ENCODE results near the gene NOVA2.
"Not testable (repeated sequence)": the region's sequence is repeated elsewhere in the genome, so short reads cannot be mapped to it uniquely, and the experiment has no call there.

The NOVA2 gene

DNA sequence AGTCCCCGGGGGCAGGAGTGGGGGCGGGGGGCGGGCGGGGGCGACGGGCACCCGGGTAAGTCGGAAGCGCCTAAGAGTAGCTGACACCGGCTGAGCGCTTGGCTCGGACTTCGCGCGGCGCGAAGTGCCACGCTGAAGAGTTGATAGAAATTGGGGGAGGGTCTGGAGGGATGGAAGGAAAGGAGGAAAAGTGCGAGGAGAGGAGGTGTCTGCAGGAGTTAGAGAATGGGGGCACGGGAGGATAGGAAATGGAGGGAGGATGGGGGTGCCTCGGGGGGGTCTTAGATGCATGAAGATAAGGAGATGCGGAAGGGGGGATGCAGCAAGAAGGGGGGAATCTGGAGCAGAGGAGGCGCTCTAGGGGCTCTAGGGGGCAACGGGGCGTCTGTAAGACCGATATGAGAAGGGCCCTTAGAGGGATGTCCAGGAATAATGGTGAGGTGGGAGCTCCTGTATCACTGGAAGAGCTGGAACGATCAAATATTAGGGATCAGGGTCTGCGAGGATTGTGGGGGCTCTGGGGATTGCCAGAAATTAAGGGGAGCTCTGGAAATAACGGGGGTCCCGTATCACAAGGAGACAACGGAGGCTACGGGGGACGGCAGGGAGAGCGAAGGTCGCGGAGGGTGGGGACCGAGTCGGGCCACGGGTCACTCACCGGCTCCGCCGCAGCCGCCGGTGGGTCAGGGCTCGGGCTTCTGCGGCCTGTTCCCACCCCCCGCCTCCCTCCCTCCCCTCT, 71.6 kb downstream of the NOVA2 start, which contains the start of gene MYPOP:
Gene MYPOP, minus strand, starts transcription at position 702 of the 739 bp plus-strand sequence. CDS start 840 bp downstream, outside the sequence.
- Histone ChIP-seq H3K36me3 (ENCODE audit: control insufficient read depth, insufficient read depth, low read length) (peaks cover 9% of the 10 kb centered on the region), H3K9ac (ENCODE audit: low read length) (peak within 1 kb of the TSS; percentile 90), H3K4me1 (ENCODE audit: control insufficient read depth, insufficient read depth, low read length) (peaks cover 9% of the 10 kb centered on the region), H3K27ac (ENCODE audit: low read depth, low read length) (peak within 1 kb of the TSS; percentile 77), H3K27me3 (ENCODE audit: control insufficient read depth, insufficient read depth, low read length) (no peaks in the 10 kb centered on the region), H3K4me3 (ENCODE audit: low read length) (peak within 1 kb of the TSS; percentile 93)

DNA sequence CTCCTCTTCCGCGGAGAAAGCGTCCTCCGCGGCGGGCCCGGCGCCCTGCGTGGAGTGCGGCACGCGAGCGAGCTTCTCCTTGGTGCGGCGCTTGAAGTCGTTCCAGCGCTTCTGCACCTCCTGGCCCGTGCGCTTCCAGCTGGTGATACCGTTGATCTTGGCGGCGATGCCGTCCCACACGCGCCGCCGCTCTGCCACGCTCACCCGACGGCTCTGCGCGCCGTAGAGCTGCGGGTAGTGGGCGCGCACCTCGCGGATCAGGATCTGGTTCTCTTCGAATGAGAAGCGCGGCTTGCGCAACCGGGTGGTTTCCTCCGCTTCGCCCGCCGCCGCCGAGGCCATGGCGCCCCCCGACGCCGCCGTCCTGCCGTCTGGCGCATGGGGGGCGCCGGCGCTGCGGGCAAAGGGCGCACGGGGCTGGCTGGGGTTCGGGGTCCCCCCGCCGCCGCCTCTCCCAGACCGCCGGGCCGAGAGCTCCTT, 72.2 kb downstream of the NOVA2 start:
- H3K4me1 ChIP-seq (ENCODE audit: control insufficient read depth, insufficient read depth, low read length): peaks cover 9% of the 10 kb centered on the region
- no peaks in the 10 kb centered on the region for H3K27me3 ChIP-seq (ENCODE audit: control insufficient read depth, insufficient read depth, low read length)
- H3K4me3 ChIP-seq (ENCODE audit: low read length): peak overlapping the region; percentile 92
- peaks cover 9% of the 10 kb centered on the region for H3K36me3 ChIP-seq (ENCODE audit: control insufficient read depth, insufficient read depth, low read length)
- no peak overlapping the region for H3K9ac ChIP-seq (ENCODE audit: low read length)
- no peak overlapping the region for H3K27ac ChIP-seq (ENCODE audit: low read depth, low read length)

DNA sequence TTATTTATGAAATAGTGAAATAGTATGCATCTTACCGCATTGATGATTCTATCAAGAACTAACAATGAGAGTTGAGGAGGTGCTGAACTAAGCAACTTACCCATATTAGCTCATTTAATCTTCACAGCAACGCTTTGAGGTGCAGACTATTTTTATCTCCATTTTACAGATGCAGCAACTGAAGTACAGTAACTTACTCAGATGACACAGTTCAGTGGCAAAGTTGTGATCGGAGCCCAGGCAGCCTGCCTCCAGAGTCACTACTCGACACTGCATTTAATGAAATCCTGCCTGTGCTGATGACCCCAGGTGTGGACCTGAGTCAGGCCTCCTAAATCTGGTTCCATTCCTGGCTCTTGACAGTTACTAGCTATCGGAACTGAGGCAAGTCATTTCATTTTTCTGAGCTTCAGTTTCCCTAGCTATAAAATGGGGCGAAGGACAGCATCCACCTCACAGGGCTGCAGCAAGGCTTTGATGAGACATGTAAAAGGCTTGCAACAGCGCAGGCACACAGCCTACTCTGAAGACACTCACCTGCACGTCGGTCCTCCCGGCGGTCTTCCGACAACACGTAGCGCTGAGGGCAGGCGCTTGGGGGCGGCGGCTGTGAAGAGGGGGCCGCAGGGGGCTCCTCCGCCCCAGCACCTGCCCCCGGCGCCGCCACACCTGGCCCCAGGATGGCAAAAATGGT, 72.8 kb downstream of the NOVA2 start:
- Histone ChIP-seq H3K27ac (ENCODE audit: low read depth, low read length) (no peak overlapping the region), H3K9ac (ENCODE audit: low read length) (peak overlapping the region; percentile 41), H3K4me1 (ENCODE audit: control insufficient read depth, insufficient read depth, low read length) (peaks cover 9% of the 10 kb centered on the region), H3K27me3 (ENCODE audit: control insufficient read depth, insufficient read depth, low read length) (no peaks in the 10 kb centered on the region), H3K36me3 (ENCODE audit: control insufficient read depth, insufficient read depth, low read length) (peaks cover 9% of the 10 kb centered on the region), H3K4me3 (ENCODE audit: low read length) (peak overlapping the region; percentile 54)

- Histone ChIP-seq H3K4me3 (ENCODE audit: low read length) (no peak overlapping the region), H3K27ac (ENCODE audit: low read depth, low read length) (no peak overlapping the region), H3K9ac (ENCODE audit: low read length) (no peak overlapping the region), H3K4me1 (ENCODE audit: control insufficient read depth, insufficient read depth, low read length) (peaks cover 9% of the 10 kb centered on the region), H3K36me3 (ENCODE audit: control insufficient read depth, insufficient read depth, low read length) (peaks cover 9% of the 10 kb centered on the region), H3K27me3 (ENCODE audit: control insufficient read depth, insufficient read depth, low read length) (no peaks in the 10 kb centered on the region)
These were observed 73.6 kb downstream of the NOVA2 start for GRCh38 chr19:45899919-45900589.

GRCh38 chr19:45899253-45899652, 74.4 kb downstream of the NOVA2 start:
- H3K9ac ChIP-seq (ENCODE audit: low read length): no peak overlapping the region
- H3K4me3 ChIP-seq (ENCODE audit: low read length): no peak overlapping the region
- H3K27ac ChIP-seq (ENCODE audit: low read depth, low read length): no peak overlapping the region
- H3K36me3 ChIP-seq (ENCODE audit: control insufficient read depth, insufficient read depth, low read length): peaks cover 12% of the 10 kb centered on the region
- no peaks in the 10 kb centered on the region for H3K27me3 ChIP-seq (ENCODE audit: control insufficient read depth, insufficient read depth, low read length)
- peaks cover 9% of the 10 kb centered on the region for H3K4me1 ChIP-seq (ENCODE audit: control insufficient read depth, insufficient read depth, low read length)

- no peaks in the 10 kb centered on the region for H3K27me3 ChIP-seq (ENCODE audit: control insufficient read depth, insufficient read depth, low read length)
- H3K36me3 ChIP-seq (ENCODE audit: control insufficient read depth, insufficient read depth, low read length): peaks cover 12% of the 10 kb centered on the region
- peaks cover 6% of the 10 kb centered on the region for H3K4me1 ChIP-seq (ENCODE audit: control insufficient read depth, insufficient read depth, low read length)
- H3K27ac ChIP-seq (ENCODE audit: low read depth, low read length): no peak overlapping the region
- no peak overlapping the region for H3K9ac ChIP-seq (ENCODE audit: low read length)
- H3K4me3 ChIP-seq (ENCODE audit: low read length): no peak overlapping the region
These were observed 76.3 kb downstream of the NOVA2 start for GRCh38 chr19:45897261-45897812.

GRCh38 chr19:45895983-45896599, 77.6 kb downstream of the NOVA2 start:
- H3K4me1 ChIP-seq (ENCODE audit: control insufficient read depth, insufficient read depth, low read length); H3K9ac ChIP-seq (ENCODE audit: low read length): not testable (repeated sequence)

DNA sequence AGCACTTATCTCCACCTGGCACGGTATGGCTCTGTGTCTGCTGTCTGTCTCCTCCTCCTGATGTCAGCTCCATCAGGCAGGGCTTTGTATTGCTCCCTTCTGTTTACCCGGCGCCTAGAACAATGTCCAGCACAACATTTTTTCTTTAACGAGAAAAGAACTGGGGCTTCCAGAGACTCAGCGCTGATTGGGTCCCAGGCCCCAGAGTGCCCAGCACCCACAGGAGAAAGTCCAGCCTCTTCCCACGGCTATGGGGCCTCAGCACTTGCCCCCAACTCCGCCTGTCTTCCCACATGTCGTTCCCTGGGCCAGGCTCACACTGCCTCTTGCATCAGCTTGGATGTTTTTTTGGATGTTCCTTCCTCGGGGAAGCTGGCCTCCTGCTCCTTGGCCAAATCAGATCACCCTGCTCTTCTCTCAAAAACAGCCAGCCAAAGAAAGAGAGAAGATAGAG, 78.1 kb downstream of the NOVA2 start:
- H3K4me1 ChIP-seq (ENCODE audit: control insufficient read depth, insufficient read depth, low read length): no peaks in the 10 kb centered on the region
- H3K36me3 ChIP-seq (ENCODE audit: control insufficient read depth, insufficient read depth, low read length): peaks cover 12% of the 10 kb centered on the region
- no peak overlapping the region for H3K4me3 ChIP-seq (ENCODE audit: low read length)
- H3K27ac ChIP-seq (ENCODE audit: low read depth, low read length): no peak overlapping the region
- no peaks in the 10 kb centered on the region for H3K27me3 ChIP-seq (ENCODE audit: control insufficient read depth, insufficient read depth, low read length)
- H3K9ac ChIP-seq (ENCODE audit: low read length): no peak overlapping the region

More at GRCh38 chr19:45895983-45896599, 77.6 kb downstream of the NOVA2 start:
- not testable (repeated sequence) for H3K27me3 ChIP-seq (ENCODE audit: control insufficient read depth, insufficient read depth, low read length); H3K27ac ChIP-seq (ENCODE audit: low read depth, low read length); H3K4me3 ChIP-seq (ENCODE audit: low read length)
- H3K36me3 ChIP-seq (ENCODE audit: control insufficient read depth, insufficient read depth, low read length): peaks cover 12% of the 10 kb centered on the region

DNA sequence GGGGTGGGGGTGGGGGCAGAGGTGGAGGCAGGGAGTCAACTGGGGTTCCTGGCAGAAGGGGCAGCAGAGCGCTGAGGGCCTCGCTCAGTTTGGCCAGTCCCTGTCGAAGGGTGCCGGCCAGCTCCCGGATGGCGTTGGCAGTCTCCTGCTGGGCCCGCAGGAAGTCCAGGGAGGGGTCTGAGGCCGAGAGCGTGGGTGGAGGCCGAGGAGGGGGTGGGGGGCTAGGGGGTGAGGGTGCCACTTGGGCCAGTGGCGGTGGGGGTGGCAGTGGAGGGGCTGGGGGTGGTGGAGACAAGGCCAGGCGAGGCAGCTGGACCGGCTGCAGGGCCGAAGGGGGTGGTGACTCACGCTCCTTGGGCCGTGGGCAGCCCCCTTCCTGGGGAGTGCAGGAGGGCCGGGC, 82.8 kb downstream of the NOVA2 start:
- Histone ChIP-seq H3K27me3 (ENCODE audit: control insufficient read depth, insufficient read depth, low read length) (no peaks in the 10 kb centered on the region), H3K9ac (ENCODE audit: low read length) (no peak overlapping the region), H3K4me1 (ENCODE audit: control insufficient read depth, insufficient read depth, low read length) (peaks cover 4% of the 10 kb centered on the region), H3K36me3 (ENCODE audit: control insufficient read depth, insufficient read depth, low read length) (peaks cover 3% of the 10 kb centered on the region), H3K4me3 (ENCODE audit: low read length) (no peak overlapping the region), H3K27ac (ENCODE audit: low read depth, low read length) (no peak overlapping the region)

DNA sequence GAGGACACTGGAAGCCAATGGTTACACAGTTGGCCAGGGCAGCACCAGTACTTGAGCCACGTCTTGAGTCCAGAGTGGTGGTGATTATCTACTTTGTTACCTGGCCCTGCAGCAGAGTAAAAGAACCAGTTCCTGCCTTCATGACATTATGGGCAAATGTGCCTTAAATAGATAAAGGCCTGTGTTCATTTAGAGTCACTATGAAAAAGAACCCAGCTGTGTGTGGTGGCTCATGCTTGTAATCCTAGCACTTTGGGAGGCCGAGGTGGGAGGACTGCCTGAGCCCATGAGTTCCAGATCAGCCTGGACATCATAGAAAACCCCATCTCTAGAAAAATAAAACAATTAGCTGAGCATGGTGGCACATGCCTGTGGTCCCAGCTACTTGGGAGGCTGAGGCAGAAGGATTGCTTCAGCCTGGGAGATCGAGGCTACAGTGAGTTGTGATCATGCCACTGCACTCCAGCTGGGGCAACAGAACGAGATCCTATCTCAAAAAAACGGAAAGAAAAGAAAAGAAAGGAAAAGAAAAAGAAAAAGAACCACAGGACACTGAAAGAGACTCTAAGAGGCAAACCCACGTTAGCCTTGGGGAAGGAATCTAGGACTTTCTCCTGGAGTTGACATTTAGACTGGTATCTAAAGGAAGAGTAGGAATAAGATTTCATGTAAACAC, 84.3 kb downstream of the NOVA2 start:
- Histone ChIP-seq H3K4me3 (ENCODE audit: low read length) (no peak overlapping the region), H3K4me1 (ENCODE audit: control insufficient read depth, insufficient read depth, low read length) (peaks cover 9% of the 10 kb centered on the region), H3K9ac (ENCODE audit: low read length) (no peak overlapping the region), H3K27me3 (ENCODE audit: control insufficient read depth, insufficient read depth, low read length) (no peaks in the 10 kb centered on the region), H3K27ac (ENCODE audit: low read depth, low read length) (no peak overlapping the region), H3K36me3 (ENCODE audit: control insufficient read depth, insufficient read depth, low read length) (peaks cover 4% of the 10 kb centered on the region)

DNA sequence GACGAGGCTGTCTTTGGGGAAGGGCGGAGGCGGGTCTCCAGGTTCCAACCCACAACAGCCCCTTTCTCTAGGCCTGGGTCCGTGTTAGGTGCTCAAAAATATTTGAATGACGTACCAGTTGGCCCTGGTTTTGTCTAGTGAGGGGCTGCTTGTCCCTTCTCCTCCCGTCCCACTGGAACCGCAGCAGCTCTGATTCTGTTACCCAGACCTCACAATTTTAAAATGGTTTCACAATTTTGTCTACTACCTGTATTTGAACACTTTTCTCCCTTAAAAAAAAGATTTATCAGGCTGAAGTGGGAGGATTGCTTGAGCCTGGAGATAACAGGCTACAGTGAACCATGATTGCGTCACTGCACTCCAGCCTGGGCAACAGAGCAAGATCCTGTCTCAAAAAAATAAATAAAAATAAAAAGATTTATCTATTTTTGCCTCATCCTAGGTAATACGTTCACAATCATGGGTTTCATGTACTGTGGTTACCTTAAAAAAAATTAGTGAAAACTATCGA, 86.4 kb downstream of the NOVA2 start:
- H3K4me1 ChIP-seq (ENCODE audit: control insufficient read depth, insufficient read depth, low read length): peaks cover 19% of the 10 kb centered on the region
- peak overlapping the region; percentile 89 for H3K27ac ChIP-seq (ENCODE audit: low read depth, low read length)
- H3K9ac ChIP-seq (ENCODE audit: low read length): peak overlapping the region; percentile 80
- H3K4me3 ChIP-seq (ENCODE audit: low read length): peak overlapping the region; percentile 87
- peaks cover 10% of the 10 kb centered on the region for H3K36me3 ChIP-seq (ENCODE audit: control insufficient read depth, insufficient read depth, low read length)
- H3K27me3 ChIP-seq (ENCODE audit: control insufficient read depth, insufficient read depth, low read length): no peaks in the 10 kb centered on the region
